HepG2 (cell line): ENCODE results near the gene CSK.

Source experiments
- E2F5 ChIP-seq: sonication (generic); formaldehyde crosslinking; conservative IDR thresholded peaks from 2 replicates; pipeline ENCODE4 v1.4.0; 2020; ENCODE audit warnings: missing genetic modification reagents
- FOSL1 ChIP-seq: sonication (generic); formaldehyde crosslinking; IDR thresholded peaks from 2 replicates; pipeline ENCODE4 v1.9.0; 2021; ENCODE audit warnings: missing genetic modification reagents, borderline replicate concordance
- FOXM1 ChIP-seq: sonication (generic); formaldehyde crosslinking; IDR thresholded peaks from 2 replicates; pipeline ENCODE4 v1.5.0; 2020; ENCODE audit warnings: missing genetic modification reagents
- HHEX ChIP-seq: IDR thresholded peaks from 2 replicates; pipeline ENCODE4 v1.6.1; 2016; ENCODE audit warnings: control low read depth
- POLR2A ChIP-seq, 2 experiments: IDR thresholded peaks; 2 replicates each; pipeline ENCODE4 v1.6.1; 2011; ENCODE audit warnings: low read depth in 2 of 2, low read length in 2 of 2, mild to moderate bottlenecking in 1 of 2, moderate library complexity in 1 of 2; ENCODE audit not compliant: insufficient read depth in 1 of 2
- SMARCC2 ChIP-seq: fragments of 450-650 bp; IDR thresholded peaks from 2 replicates; pipeline ENCODE4 v1.6.1; 2017; ENCODE audit warnings: antibody characterized with exemption, mild to moderate bottlenecking
- SNAPC5 ChIP-seq: sonication (generic); formaldehyde crosslinking; IDR thresholded peaks from 2 replicates; pipeline ENCODE4 v1.8.1; 2023; ENCODE audit warnings: mild to moderate bottlenecking, missing genetic modification reagents, borderline replicate concordance
- TAF1 ChIP-seq: sonication (generic); formaldehyde crosslinking; IDR thresholded peaks from 2 replicates; pipeline ENCODE4 v1.4.0; 2020; ENCODE audit warnings: missing genetic modification reagents
- TRAFD1 ChIP-seq: sonication (generic); formaldehyde crosslinking; IDR thresholded peaks from 2 replicates; pipeline ENCODE4 v1.5.1; 2020; ENCODE audit warnings: missing genetic modification reagents, mild to moderate bottlenecking, borderline replicate concordance
- ZNF138 ChIP-seq: sonication (generic); formaldehyde crosslinking; IDR thresholded peaks from 2 replicates; pipeline ENCODE4 v1.5.0; 2020; ENCODE audit warnings: mild to moderate bottlenecking, low read depth, missing genetic modification reagents
- ZNF543 ChIP-seq: sonication (generic); formaldehyde crosslinking; IDR thresholded peaks from 2 replicates; pipeline ENCODE4 v1.4.0; 2020; ENCODE audit warnings: mild to moderate bottlenecking, missing genetic modification reagents

GRCh38 chr15:74788042-74788682 lies 6.3 kb downstream of the CSK start:
- no peak for TF ChIP-seq E2F5 (CRISPR knock-in tag)
- TF ChIP-seq FOXM1 (CRISPR knock-in tag): no peak
- no peak for TF ChIP-seq ZNF138 (CRISPR knock-in tag)
- no peak for TF ChIP-seq SNAPC5 (CRISPR knock-in tag)
- no peak for TF ChIP-seq TRAFD1 (CRISPR knock-in tag)
- TF ChIP-seq ZNF543 (CRISPR knock-in tag): no peak
- TF ChIP-seq HHEX (CRISPR knock-in tag): no peak
- TF ChIP-seq TAF1: no peak
- TF ChIP-seq SMARCC2: no peak
- no peak for TF ChIP-seq FOSL1 (CRISPR knock-in tag)
- TF ChIP-seq POLR2A (IDR thresholded peaks at IDR 0.05; ENCODE audit: insufficient read depth in 1 of 2, low read depth in 2 of 2, low read length in 2 of 2): no peak
